Astrocyte of the spinal cord (primary cell): ENCODE measurements around the gene ESRRG.

Experiments used
- DNase-seq: peaks from one replicate; pipeline ENCODE4 v3.0.0; 2011; ENCODE audit warnings: low read depth, low spot score
- H3K4me3 ChIP-seq: 2 replicates; pipeline ENCODE4 v1.5.1; 2011; ENCODE audit warnings: low read depth, mild to moderate bottlenecking, low read length, moderate library complexity
- in situ Hi-C: cut with HindIII; loops from 2 replicates; pipeline ENCODE4 v1.10.0; 2017; ENCODE audit warnings: low sequenced_read_pairs
- TF ChIP-seq, protein P1 (sequence below): IDR thresholded peaks from 2 replicates; pipeline ENCODE4 v1.5.1; 2012; ENCODE audit warnings: low read depth, mild to moderate bottlenecking, low read length, inconsistent platforms

ESRRG gene

DNA sequence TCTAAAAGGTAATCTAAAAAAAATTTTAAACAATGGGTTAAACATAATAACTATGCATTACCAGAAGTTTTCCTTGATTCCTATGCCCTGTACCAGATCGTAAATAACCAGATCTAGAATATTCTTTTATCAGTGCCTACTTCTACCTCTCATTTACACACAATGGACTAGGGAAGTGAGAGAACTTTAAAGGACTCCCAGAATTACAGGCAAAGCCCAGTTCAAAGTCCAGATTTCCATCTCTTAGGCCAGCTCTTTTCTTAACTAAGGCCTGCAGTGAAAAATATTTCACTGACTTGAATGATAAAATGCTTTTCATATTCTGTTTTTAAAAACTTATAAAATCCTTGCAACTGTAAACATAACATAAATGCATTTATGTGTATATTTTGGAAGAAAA, 32.6 kb downstream of the ESRRG start:
- TF ChIP-seq, protein P1, sequence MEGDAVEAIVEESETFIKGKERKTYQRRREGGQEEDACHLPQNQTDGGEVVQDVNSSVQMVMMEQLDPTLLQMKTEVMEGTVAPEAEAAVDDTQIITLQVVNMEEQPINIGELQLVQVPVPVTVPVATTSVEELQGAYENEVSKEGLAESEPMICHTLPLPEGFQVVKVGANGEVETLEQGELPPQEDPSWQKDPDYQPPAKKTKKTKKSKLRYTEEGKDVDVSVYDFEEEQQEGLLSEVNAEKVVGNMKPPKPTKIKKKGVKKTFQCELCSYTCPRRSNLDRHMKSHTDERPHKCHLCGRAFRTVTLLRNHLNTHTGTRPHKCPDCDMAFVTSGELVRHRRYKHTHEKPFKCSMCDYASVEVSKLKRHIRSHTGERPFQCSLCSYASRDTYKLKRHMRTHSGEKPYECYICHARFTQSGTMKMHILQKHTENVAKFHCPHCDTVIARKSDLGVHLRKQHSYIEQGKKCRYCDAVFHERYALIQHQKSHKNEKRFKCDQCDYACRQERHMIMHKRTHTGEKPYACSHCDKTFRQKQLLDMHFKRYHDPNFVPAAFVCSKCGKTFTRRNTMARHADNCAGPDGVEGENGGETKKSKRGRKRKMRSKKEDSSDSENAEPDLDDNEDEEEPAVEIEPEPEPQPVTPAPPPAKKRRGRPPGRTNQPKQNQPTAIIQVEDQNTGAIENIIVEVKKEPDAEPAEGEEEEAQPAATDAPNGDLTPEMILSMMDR: no peak
- in situ Hi-C loops: no loop called here
- DNase-seq: no peak
- no peak overlapping the region for H3K4me3 ChIP-seq

DNA sequence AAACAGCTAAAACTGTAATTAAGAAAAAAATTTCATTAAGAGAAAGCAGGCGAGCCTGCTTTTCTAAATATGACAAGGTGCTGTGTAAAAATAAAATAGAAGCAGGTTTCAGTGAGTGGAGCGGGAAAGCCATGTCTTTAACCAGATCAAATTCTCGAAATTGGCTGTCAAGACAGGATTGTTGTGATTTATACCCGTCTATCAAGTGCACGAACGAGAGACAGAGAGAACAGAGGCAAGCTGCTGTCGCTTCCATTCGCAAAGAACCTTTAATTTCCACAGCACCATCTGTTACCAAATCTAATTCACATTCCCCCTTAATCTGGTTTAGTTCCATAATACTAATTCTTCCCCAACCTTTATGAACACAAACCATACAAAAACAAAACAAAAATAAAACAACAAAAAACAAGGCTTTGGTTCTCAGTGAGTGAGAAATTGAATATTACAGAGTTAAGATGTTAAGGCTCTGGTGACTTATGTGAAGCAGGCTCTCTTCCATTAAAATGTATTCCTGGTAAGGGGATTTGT, 35.0 kb downstream of the ESRRG start:
- TF ChIP-seq, protein P1: no peak
- in situ Hi-C loops: no loop called here
- no peak for DNase-seq
- H3K4me3 ChIP-seq: no peak overlapping the region

DNA sequence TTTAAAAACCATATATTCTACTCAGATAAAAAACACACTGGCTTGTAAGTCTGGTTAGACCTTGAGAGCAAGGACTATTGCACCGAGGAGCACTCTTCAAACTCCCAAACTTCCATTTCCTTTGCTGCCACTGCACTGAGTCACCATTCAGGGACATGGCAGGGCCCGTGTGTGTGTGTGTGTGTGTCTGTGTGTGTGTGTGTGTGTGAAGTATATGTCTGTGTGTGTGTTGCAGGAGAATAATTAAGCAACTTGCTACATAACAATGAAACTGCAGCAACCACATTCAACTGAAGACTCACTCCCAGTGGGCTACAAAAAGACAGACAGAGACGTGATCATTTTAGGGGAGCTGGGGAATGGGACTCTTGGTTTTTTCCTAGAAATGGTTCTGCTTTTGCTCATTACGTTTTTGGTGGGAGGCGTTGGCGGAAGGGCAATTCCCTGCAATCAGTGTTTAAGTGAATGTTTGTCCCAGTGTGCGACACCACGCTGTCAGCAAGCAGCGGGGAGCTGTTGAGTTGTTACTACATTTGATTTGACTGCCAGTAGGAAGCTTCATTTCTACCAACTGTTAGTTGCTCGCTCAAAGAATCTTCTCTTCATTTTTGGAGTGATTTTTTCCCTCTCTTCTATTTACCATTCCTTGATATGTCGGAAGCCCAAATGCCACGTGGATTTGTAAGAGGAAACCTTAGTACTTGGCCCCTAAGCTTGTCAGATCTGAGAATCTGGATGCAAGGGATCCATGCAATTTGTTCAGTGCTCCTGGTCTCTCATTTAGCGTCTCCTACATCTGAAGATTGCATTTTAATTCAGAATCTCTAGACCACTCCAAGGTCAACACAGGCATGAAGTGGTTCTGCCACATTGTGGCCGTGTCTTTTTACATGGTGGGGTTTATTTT, 36.1 kb downstream of the ESRRG start:
- no peak for DNase-seq
- in situ Hi-C loops: no loop called here
- H3K4me3 ChIP-seq: no peak overlapping the region
- TF ChIP-seq, protein P1: no peak

DNA sequence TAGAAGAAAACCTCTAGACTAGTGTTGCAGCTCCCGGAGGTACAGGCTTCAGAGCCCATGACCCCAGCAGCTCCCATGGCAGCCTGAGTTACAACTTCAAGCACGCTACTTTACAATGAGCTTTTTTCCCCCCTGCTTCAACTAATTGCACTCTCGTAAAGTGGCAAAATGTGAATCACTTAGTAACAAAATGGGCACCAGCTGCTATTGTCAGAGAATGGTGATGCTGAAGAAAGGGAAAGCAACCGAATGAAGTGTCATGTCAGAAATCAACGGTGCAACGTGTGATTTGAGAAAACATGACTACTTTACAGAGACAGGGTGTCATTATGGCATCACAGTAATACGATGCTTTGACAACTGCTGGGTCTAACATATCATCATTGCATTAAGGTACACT, 40.5 kb downstream of the ESRRG start:
- no peak for DNase-seq
- H3K4me3 ChIP-seq: no peak overlapping the region
- in situ Hi-C loops: no loop called here
- TF ChIP-seq, protein P1: no peak

DNA sequence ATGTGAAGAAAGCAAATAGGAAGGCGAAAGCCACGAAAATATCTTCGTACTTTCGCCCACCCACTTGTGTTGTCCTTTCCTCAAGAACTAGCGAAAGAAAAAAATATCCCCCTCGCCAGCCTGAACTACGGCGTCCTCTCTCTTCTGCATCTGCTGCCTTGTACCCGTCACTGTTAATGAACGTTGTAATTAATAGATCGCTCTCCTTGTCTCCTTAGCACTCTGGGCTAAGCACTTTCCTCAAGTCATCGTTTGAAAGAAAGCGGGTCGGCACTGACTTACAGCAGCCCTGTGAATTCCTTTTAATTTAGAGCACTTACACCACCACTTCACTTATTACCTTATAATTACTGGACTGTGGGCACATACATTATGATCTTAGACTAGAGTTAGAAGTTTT, 44.1 kb downstream of the ESRRG start:
- DNase-seq: no peak
- in situ Hi-C loops: no loop called here
- H3K4me3 ChIP-seq: no peak overlapping the region
- TF ChIP-seq, protein P1: no peak

DNA sequence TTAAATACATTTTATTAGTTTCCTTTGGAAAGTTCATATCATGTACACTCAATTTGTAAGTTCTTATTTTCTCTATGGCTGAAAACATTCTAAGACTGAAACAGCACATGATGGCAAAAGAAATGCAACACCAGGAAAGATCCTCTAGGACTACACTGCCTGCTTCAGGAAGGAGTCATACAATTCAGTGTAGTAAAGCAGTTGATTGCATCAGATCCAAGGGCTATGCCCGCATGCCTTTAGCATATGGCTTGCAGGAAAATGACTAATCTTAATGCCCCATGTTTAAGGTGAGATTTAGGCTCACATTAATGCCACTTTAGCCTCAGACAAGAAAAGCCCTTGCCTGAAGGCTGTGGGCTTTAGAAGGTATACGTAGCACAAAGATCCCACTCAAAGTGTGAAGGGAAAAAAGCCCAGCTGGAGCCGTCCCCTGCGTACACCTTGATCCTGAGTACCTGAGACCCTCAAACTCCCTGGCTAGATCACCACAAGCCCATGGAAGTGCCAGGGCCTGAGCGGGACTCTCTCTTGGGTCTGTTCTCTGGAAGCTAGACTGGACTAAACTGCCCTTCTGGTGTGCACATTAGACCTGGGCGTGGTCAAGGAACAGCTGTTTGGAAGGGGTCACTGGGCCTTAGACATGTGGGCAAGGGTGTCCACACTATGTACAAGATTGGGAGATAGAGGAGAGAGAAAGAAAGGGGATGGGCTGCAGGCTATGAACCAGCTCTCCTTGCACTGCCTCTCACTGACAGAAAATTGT, 52.9 kb downstream of the ESRRG start:
- TF ChIP-seq, protein P1: peak; percentile 8
- in situ Hi-C loops: no loop called here
- peak; percentile 7 for DNase-seq
- no peak overlapping the region for H3K4me3 ChIP-seq
